ENCODE measurements around the gene FUT3.

- TF ChIP-seq CTCF (IDR thresholded peaks at IDR 0.05) (no peak), POLR2A (IDR thresholded peaks at IDR 0.05) (no peak)
Observed at GRCh38 chr19:5891572-5891937, 40.3 kb upstream of the FUT3 start.

Measured in lower leg skin (tissue), 3 donors.